Measurements from ENCODE around the gene SDCBP2. TPM values are rescaled to one million over a fixed set of nuclear protein-coding genes. Genes with fewer than 3 reads are reported as not detected.

Gene SDCBP2
- total and polyA plus RNA-seq, 2 of the 13 experiments (the other 11 are each of a cell fraction or from before 2014, with no cell fraction given): 1.2 to 2.4 TPM

DNA sequence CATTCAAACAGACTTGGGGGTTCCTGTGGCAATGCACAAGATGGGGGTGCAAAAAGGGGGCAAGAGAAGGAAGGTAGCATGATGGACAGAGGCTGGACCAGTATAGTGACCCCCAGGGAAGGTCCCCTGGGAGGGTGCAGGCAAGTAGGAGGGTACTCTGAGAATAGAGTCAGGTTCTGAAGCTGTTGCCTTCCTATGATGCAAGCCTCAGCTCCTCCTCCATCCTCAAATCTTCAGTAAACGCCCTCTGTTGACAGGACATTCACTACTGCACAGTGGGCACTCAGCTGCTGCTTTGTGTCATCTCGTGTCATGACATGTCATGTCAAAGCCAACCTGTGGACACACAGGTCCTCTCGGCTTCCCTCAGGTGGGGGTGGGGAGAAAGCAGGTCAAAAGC is 5.8 kb upstream of the SDCBP2 start (continued):
- TF ChIP-seq DMAP1 (CRISPR knock-in tag; IDR thresholded peaks at IDR 0.05) (no peak), CEBPB (IDR thresholded peaks at IDR 0.05; ENCODE audit: borderline replicate concordance, low read depth, low read length) (peak; percentile 76; the same call in 1 of the 2 replicates), SAP130 (CRISPR knock-in tag; IDR thresholded peaks at IDR 0.05; ENCODE audit: low read depth) (peak; percentile 67), ZNF224 (CRISPR knock-in tag; IDR thresholded peaks at IDR 0.05) (no peak), SMC3 (IDR thresholded peaks at IDR 0.05; ENCODE audit: low read length) (peak; percentile 28; the same call in 1 of the 2 replicates), FOXA1 (IDR thresholded peaks at IDR 0.05) (no peak), FOXA1 (CRISPR knock-in tag; IDR thresholded peaks at IDR 0.05) (peak; percentile 80), EZH2 (conservative IDR thresholded peaks at IDR 0.05; ENCODE audit: low read depth, low read length) (no peak), RXRA (CRISPR knock-in tag; IDR thresholded peaks at IDR 0.05) (no peak), EP300 (IDR thresholded peaks at IDR 0.05; ENCODE audit: low read depth in 2 of 2, low read length in 2 of 2) (no peak), EP300 (CRISPR knock-in tag; IDR thresholded peaks at IDR 0.05; ENCODE audit: borderline replicate concordance) (no peak), GATAD1 (CRISPR knock-in tag; IDR thresholded peaks at IDR 0.05) (no peak)
- TF ChIP-seq, protein P1, sequence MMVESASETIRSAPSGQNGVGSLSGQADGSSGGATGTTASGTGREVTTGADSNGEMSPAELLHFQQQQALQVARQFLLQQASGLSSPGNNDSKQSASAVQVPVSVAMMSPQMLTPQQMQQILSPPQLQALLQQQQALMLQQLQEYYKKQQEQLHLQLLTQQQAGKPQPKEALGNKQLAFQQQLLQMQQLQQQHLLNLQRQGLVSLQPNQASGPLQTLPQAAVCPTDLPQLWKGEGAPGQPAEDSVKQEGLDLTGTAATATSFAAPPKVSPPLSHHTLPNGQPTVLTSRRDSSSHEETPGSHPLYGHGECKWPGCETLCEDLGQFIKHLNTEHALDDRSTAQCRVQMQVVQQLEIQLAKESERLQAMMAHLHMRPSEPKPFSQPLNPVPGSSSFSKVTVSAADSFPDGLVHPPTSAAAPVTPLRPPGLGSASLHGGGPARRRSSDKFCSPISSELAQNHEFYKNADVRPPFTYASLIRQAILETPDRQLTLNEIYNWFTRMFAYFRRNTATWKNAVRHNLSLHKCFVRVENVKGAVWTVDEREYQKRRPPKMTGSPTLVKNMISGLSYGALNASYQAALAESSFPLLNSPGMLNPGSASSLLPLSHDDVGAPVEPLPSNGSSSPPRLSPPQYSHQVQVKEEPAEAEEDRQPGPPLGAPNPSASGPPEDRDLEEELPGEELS (CRISPR knock-in tag; IDR thresholded peaks at IDR 0.05): no peak
- TF ChIP-seq, protein P2, sequence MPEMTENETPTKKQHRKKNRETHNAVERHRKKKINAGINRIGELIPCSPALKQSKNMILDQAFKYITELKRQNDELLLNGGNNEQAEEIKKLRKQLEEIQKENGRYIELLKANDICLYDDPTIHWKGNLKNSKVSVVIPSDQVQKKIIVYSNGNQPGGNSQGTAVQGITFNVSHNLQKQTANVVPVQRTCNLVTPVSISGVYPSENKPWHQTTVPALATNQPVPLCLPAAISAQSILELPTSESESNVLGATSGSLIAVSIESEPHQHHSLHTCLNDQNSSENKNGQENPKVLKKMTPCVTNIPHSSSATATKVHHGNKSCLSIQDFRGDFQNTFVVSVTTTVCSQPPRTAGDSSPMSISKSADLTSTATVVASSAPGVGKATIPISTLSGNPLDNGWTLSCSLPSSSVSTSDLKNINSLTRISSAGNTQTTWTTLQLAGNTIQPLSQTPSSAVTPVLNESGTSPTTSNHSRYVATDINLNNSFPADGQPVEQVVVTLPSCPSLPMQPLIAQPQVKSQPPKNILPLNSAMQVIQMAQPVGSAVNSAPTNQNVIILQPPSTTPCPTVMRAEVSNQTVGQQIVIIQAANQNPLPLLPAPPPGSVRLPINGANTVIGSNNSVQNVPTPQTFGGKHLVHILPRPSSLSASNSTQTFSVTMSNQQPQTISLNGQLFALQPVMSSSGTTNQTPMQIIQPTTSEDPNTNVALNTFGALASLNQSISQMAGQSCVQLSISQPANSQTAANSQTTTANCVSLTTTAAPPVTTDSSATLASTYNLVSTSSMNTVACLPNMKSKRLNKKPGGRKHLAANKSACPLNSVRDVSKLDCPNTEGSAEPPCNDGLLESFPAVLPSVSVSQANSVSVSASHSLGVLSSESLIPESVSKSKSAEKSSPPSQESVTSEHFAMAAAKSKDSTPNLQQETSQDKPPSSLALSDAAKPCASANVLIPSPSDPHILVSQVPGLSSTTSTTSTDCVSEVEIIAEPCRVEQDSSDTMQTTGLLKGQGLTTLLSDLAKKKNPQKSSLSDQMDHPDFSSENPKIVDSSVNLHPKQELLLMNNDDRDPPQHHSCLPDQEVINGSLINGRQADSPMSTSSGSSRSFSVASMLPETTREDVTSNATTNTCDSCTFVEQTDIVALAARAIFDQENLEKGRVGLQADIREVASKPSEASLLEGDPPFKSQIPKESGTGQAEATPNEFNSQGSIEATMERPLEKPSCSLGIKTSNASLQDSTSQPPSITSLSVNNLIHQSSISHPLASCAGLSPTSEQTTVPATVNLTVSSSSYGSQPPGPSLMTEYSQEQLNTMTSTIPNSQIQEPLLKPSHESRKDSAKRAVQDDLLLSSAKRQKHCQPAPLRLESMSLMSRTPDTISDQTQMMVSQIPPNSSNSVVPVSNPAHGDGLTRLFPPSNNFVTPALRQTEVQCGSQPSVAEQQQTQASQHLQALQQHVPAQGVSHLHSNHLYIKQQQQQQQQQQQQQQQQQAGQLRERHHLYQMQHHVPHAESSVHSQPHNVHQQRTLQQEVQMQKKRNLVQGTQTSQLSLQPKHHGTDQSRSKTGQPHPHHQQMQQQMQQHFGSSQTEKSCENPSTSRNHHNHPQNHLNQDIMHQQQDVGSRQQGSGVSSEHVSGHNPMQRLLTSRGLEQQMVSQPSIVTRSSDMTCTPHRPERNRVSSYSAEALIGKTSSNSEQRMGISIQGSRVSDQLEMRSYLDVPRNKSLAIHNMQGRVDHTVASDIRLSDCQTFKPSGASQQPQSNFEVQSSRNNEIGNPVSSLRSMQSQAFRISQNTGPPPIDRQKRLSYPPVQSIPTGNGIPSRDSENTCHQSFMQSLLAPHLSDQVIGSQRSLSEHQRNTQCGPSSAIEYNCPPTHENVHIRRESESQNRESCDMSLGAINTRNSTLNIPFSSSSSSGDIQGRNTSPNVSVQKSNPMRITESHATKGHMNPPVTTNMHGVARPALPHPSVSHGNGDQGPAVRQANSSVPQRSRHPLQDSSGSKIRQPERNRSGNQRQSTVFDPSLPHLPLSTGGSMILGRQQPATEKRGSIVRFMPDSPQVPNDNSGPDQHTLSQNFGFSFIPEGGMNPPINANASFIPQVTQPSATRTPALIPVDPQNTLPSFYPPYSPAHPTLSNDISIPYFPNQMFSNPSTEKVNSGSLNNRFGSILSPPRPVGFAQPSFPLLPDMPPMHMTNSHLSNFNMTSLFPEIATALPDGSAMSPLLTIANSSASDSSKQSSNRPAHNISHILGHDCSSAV (CRISPR knock-in tag; IDR thresholded peaks at IDR 0.05; ENCODE audit: borderline replicate concordance): no peak
- TF ChIP-seq, protein P3, sequence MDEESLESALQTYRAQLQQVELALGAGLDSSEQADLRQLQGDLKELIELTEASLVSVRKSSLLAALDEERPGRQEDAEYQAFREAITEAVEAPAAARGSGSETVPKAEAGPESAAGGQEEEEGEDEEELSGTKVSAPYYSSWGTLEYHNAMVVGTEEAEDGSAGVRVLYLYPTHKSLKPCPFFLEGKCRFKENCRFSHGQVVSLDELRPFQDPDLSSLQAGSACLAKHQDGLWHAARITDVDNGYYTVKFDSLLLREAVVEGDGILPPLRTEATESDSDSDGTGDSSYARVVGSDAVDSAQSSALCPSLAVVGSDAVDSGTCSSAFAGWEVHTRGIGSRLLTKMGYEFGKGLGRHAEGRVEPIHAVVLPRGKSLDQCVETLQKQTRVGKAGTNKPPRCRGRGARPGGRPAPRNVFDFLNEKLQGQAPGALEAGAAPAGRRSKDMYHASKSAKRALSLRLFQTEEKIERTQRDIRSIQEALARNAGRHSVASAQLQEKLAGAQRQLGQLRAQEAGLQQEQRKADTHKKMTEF (CRISPR knock-in tag; IDR thresholded peaks at IDR 0.05): no peak
- TF ChIP-seq, protein P4, sequence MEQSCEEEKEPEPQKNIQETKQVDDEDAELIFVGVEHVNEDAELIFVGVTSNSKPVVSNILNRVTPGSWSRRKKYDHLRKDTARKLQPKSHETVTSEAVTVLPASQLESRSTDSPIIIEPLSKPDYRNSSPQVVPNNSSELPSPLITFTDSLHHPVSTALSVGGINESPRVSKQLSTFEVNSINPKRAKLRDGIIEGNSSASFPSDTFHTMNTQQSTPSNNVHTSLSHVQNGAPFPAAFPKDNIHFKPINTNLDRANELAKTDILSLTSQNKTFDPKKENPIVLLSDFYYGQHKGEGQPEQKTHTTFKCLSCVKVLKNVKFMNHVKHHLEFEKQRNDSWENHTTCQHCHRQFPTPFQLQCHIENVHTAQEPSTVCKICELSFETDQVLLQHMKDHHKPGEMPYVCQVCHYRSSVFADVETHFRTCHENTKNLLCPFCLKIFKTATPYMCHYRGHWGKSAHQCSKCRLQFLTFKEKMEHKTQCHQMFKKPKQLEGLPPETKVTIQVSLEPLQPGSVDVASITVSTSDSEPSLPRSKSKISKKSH (CRISPR knock-in tag; IDR thresholded peaks at IDR 0.05; ENCODE audit: borderline replicate concordance): no peak
